HG02884 (cell line): Measurements from ENCODE around the gene TTF2.
"Not testable (repeated sequence)": the region's sequence is repeated elsewhere in the genome, so short reads cannot be mapped to it uniquely, and the experiment has no call there.

Source experiments
- ATAC-seq: cut with Tn5 transposase; IDR thresholded peaks from one replicate; pipeline ENCODE4 v1.9.1; 2021; ENCODE audit warnings: mild to moderate bottlenecking, moderate library complexity; ENCODE audit not compliant: unreplicated experiment

TTF2 gene

GRCh38 chr1:117119144-117119543 lies 59.0 kb downstream of the TTF2 start:
- ATAC-seq = not testable (repeated sequence)

- ATAC-seq = no peak
These were observed 60.9 kb downstream of the TTF2 start for GRCh38 chr1:117120774-117121588.

GRCh38 chr1:117121589-117122329 lies 61.6 kb downstream of the TTF2 start, which contains the start of gene TRIM45:
Gene TRIM45 (minus strand): TSS chr1:117121749. CDS start chr1:117121201, 548 bp downstream.
- ATAC-seq = peak; percentile 86

GRCh38 chr1:117122330-117123025 lies 62.4 kb downstream of the TTF2 start:
- ATAC-seq = no peak

- no peak for ATAC-seq
These were observed 63.1 kb downstream of the TTF2 start for GRCh38 chr1:117123274-117123673.

- no peak for ATAC-seq
These were observed 64.5 kb downstream of the TTF2 start for GRCh38 chr1:117124661-117125060.

GRCh38 chr1:117127795-117128194 lies 67.7 kb downstream of the TTF2 start:
- no peak for ATAC-seq

GRCh38 chr1:117128323-117129079 lies 68.4 kb downstream of the TTF2 start:
- no peak for ATAC-seq

- ATAC-seq = no peak
These were observed 70.4 kb downstream of the TTF2 start for GRCh38 chr1:117130526-117130925.

GRCh38 chr1:117135329-117135728 lies 75.2 kb downstream of the TTF2 start:
- ATAC-seq = no peak

- ATAC-seq = no peak
These were observed 76.6 kb downstream of the TTF2 start for GRCh38 chr1:117136749-117137148.

- no peak for ATAC-seq
These were observed 77.2 kb downstream of the TTF2 start for GRCh38 chr1:117137281-117137855.

GRCh38 chr1:117138106-117138505 lies 78.0 kb downstream of the TTF2 start:
- ATAC-seq = no peak

- no peak for ATAC-seq
These were observed 78.4 kb downstream of the TTF2 start for GRCh38 chr1:117138561-117138960.

- ATAC-seq = no peak
These were observed 82.1 kb downstream of the TTF2 start for GRCh38 chr1:117142200-117142599.

- ATAC-seq = no peak
These were observed 83.0 kb downstream of the TTF2 start for GRCh38 chr1:117143172-117143571.

GRCh38 chr1:117143871-117144270 lies 83.7 kb downstream of the TTF2 start:
- no peak for ATAC-seq

- ATAC-seq = no peak
These were observed 85.9 kb downstream of the TTF2 start for GRCh38 chr1:117146072-117146471.

GRCh38 chr1:117146575-117147340 lies 86.6 kb downstream of the TTF2 start:
- ATAC-seq = no peak
